Activated CD8-positive, alpha-beta memory T cell treated with anti-CD3 and anti-CD28 coated beads for 36 hours (primary cell): Measurements from ENCODE around the gene AMBP. TPM values are rescaled to one million over a fixed set of nuclear protein-coding genes. Genes with fewer than 3 reads are reported as not detected.

Experiments
- CTCF ChIA-PET: fragments of 350-600 bp; sonication (Branson Sonifier 250); formaldehyde crosslinking; loops from one replicate; lab custom pipeline; 2021; ENCODE audit warnings: antibody characterized with exemption; lab: Charles Lee
- POLR2A ChIA-PET: fragments of 350-600 bp; sonication (Branson Sonifier 250); formaldehyde crosslinking; loops from one replicate; lab custom pipeline; 2021; ENCODE audit warnings: antibody characterized with exemption; lab: Charles Lee
- total RNA-seq, 2 experiments: library from RNA; stranded (reverse); gene quantifications; one replicate each; pipeline ENCODE4 v1.2.3, GENCODE V29; 2021

Gene AMBP
- total RNA-seq, 2 experiments from 2014 or later, result not detected

DNA sequence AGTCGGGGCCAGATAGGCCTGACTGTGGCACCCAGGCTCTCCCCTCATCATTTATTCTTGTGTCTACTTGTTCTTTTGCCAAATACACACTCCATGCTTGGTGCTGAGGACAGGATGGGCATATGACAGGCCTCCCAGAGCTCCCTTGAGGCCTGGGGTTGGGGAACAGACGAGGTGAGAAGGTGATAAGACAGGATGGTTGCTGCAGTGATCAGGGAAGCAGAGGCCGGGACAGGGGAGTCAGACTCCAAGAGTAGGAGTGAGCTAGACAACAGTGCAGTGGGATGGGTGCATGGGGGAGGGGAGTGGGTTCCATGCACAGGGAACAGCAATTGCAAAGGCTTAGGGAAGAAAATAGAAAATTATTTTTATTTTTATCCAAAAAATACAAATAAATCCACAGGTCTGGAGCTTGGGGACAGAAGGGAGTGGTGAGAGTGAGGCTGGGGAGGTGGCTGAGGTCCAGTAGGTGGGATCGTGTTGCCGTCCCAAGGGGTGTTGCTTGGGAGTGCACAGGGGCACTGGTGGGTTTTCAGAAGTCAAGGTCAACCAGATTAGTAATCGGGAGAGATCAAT is 3.4 kb upstream of the AMBP start:
- ChIA-PET POLR2A (no interaction called here), CTCF (interaction anchor here (1.1 to 3.0 kb wide), 9 partner anchors 10 to 223 kb away, joined by 3 to 25 read pairs (median 5); partner anchors contain the start of genes COL27A1 and KIF12)

DNA sequence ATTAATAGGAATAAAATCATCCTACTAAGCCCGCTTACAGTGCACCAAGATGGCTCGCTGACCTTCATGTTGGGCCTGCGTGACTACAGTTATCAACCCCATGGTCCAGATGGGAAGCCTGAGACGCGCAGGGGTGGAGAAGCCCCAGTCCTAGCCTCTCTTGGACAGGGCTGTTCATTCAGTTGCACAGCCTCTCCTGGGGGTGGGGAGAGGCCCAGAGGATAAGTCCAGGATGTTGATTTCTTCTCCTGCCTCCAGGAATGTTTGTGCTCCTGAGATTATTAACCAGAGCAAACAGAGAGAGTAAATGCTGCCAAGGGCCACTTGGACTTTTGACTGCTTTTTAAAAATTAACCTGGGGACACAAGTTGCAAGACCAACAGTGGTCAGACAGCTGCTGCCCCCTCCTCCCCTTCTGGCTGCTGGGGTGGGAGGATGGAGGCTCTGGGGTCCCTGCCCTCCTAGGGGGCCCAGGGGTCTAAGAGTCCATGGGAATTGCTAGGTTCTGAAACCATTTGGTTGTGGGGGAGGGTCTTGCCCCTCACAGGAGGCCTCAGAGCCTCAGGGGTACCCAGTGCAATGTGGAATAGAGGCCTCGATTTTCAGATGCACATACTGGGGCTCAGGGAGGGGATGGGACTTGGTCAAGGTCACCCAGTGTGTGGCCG is 2.8 kb upstream of the AMBP start:
- CTCF ChIA-PET, result interaction anchor here (1.9 kb wide), 1 partner anchor 27 kb away, joined by 5 read pairs; no protein-coding TSS in a partner anchor
- POLR2A ChIA-PET, result no interaction called here

DNA sequence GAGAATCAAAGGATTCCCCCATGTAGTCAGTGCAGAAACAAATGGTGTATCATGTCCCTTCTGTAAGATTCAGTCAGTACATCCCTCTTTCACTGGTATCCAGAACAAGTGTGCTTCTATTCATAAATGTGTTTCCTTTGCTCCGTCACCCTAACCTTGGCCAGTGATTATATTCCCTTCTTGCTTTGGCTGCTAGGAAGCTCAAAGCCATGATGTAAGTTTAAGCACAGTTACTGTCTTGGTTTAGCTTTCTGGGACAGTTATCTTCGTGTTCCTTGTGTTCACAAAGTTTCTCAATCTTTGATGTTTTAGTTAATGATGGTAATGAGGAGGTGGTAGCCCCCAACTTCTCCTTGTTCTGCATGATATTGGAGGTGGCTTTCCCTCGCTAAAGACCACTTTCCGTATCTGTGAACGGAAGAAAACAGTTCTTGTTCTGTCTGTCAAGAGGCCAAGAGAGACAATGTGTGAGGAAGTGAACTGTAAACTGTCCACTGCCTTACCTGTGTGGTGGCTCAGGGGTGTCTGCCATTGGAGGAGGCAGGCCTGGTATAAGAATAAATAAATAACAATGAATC is 2.2 kb upstream of the AMBP start:
- ChIA-PET POLR2A (no interaction called here), CTCF (no interaction called here)

DNA sequence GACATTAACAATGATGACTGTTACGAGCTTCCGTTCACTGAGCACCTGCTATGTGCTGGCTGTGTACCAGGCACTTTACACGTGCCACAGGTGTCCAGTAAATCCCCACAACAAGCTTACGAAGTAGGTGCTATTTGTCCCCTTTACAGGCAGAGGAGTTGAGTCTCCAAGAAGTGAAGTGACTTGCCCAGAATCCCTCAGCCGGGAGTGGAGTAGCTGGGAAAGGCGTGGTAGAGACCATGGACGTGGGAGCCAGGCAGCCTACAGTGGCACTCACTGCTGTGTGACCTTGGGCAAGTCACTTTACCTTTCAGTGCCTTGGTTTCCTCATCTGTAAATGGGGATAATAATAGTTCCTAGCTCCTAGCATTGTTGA is 669 bp upstream of the AMBP start:
- POLR2A ChIA-PET, result no interaction called here
- CTCF ChIA-PET, result interaction anchor here (1.2 kb wide), 1 partner anchor 213 kb away, joined by 3 read pairs; no protein-coding TSS in a partner anchor

DNA sequence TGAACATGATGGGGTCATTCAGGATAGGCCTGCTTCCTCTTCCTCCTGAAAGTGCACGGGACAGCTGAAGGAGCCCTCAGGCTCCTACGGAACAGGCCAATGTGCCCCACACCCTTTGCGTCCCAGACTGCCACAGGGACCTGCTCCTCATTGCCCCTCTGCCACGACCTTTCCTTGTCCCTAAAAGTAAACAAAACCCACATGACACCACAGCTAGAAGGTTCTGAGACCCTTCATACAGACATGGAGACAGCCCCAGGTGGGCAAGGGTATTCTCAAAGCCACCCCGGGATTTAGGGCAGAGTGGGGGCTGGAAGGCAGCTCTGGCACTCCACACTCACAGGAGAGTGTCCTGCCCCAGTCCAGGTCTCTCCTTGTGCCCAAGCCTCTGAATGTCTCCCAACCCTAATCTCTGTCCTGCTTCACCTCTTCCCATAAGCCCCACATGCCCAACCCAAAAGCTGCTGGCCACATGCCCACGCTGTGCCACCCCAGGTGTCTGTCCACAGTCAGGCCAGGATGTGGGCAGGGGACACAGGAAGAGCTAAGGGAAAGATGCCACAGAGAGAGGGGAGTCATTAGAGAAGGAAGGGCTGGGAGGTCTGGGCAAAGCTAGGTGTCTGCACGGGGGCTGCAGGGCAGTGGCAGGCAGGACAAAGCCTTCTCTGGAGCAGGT is 800 bp downstream of the AMBP start:
- ChIA-PET CTCF (interaction anchor here (1.2 kb wide), 1 partner anchor 214 kb away, joined by 3 read pairs; no protein-coding TSS in a partner anchor), POLR2A (no interaction called here)

DNA sequence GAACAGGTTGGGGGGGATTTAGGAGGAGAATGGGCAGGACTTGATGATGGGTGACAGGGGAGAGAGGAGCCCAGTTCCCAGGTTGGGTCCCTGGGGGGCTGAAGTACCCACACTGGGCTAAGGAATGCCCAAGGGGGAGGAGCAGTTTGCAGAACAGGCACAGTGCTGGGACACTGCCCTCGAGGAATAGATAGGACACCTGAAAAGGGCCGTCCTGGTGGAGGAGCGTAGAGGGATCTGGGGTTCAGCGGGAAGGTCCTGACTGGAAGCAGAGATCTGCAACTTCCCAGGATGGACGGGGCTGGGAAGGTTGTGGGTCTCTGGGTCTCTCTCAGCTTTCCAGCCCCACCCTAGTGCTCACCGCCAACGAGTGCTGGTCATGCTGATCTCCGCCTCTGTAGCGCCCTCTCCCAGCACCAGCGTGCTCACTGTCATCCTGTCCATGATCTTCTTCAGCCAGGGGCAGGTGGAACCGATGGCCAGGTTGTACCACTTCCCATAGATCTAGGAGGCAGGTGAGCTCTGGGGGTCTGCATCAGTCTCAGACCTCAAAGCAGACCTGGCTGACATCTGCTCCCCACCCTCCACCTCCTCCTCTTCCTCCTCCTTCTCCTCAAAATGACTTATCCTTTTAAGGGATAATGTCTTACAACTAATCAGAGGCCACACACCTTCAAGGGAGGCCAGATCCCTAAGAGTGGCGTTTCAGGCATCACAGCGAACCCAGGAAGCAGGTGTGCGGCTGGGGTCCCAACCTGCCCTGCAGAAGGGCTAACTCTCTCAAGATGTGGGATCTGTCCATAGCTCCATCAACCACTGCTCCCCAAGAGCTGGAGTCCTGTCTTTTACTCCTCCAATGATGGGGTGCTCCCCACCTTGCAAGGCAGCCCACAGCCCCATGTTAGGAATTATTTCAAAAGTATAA is 1.6 kb downstream of the AMBP start:
- POLR2A ChIA-PET, result no interaction called here
- CTCF ChIA-PET, result no interaction called here

DNA sequence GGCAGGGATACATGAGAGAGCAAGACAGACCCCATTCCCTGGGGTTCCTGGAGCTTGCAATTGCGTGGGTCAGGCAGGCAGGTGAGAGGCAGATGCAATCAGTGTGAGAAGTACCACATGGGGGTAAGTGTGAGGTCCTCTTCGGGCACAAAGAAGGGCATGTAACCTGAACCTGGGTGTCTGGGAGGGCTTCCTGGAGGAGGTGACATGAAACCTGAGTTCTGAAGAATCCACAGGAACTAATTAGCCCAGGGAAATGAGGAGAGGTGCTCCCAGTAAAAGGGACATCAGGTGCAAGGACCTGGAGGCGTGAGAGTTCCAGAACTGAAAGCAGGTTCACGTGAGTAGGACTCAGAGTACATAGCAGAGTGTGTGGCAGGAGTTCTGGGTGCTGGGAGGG is 2.5 kb downstream of the AMBP start:
- ChIA-PET CTCF (interaction anchor here (0.6 kb wide), 1 partner anchor 187 kb away, joined by 5 read pairs; no protein-coding TSS in a partner anchor), POLR2A (no interaction called here)

DNA sequence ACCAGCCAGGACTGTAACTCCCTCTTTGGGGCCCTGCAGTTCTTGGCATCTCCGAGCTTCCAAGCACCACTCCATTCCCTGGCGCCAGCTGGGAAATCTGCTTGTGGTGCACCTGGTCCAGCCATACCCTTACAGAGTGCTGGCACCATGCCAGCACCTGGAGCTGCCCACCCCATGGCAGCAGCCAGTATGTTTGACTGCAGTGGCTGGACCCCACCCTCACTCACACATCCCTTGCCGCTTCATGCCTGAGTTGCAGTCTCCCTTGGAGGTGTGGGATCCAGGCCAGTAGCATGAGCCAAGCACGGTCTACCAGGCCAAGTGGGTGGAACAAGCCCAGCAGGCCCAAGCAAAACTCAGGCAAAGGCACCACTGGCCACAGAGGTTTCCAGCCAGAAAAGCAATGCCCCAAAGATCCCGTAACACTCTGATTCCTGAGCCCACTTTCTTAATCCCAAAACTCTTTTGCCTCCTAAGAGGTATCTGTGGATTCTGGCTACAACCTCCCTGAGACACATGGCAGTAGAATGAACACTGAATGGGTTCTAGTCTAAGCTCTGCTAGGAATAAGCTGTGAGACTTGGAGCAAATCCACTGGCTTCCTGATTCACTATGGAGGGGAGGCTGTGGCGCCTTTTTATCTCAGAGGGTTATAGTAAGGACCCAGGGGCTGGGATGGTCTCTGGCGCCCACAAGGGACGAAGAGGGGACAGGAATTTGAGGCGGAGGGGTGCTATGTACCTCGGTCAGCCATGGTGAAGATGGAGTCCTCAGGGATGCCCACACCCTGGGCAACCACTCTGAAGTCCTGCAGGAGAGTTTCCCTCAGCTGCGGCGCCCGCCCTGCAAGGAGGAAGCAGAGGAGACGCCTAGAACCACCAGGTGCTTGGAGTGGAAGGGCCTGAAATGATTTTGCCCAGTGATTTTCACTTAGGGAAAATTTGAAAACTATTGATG is 5.6 kb downstream of the AMBP start:
- POLR2A ChIA-PET, result no interaction called here
- CTCF ChIA-PET, result interaction anchor here (1.2 to 1.7 kb wide), 2 partner anchors 10 to 12 kb away, joined by 4 to 5 read pairs; no protein-coding TSS in a partner anchor

DNA sequence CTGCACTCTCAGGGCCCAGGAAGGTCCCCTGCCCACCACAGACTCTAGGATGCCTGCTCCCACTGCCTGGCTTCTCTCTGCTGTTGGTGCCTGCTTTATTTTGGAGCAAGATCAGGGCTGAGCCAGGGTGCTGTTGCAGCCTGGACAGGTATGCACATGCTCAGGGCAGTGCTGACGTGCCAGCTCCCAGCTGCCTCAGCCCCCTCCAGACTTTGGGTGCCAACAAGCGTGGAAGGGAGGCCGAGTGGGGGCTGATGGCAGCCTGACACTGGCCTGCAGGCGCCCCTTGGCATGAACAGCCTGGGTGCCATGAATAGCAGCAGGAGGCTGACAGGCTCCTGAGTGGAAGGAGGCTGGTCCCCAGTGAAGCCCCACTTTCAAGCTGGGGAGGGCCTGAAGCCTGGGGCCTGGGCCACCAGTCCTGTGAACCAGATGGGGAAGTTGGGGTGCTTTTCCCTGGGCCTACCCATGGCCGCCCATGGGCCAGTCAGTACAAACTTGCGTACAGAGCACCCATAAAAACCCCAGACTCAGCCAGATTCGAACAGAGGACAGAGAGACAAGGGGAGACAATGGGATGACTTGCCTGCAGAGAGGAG is 6.8 kb downstream of the AMBP start:
- CTCF ChIA-PET, result interaction anchor here (1.2 kb wide), 1 partner anchor 11 kb away, joined by 4 read pairs; no protein-coding TSS in a partner anchor
- POLR2A ChIA-PET, result no interaction called here

DNA sequence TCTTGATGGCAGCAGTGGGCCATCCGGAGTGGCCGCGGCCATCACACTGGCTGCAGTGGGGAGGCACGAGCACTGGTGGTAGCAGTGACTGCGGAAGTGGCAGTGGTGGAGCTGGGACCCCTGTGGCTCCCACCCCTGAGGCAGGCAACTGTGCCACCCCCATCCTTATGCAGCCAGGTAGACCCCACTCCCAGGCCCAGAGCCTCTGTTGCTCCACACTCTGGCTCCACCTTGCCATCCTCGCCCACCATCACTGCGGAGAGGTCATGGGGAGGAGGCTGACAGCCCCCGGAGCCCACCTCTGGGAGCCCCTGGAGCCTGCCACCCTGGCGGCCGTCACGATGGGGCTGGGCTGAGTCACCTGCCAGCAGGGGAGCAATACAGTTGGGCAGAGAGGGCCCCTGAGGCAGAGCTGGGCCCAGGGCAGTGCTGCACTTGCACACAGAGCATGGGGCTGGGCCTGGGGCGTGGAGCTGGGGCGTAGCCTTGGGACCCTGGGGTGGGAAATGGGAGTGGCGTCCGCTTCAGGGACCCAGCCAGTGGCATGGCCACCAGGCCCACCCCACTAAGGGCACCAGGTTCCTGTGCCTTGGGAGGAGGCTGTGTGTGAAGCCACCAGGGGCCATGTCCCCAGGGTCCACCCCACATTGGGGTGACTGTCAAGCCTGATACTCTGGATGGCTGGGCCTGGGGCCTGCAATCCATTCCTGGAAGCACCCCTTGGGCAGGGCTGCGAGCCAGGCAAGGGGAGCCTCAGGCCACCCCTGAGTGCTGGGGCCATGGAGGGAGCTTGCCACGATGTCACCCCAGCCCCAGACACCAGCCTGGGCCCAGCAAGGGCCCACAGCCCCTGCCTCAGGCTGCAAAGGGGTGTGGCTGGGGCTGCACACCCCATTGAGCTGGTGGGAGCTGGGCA is 7.7 kb downstream of the AMBP start:
- POLR2A ChIA-PET, result no interaction called here
- CTCF ChIA-PET, result interaction anchor here (1.3 kb wide), 1 partner anchor 12 kb away, joined by 3 read pairs; no protein-coding TSS in a partner anchor

DNA sequence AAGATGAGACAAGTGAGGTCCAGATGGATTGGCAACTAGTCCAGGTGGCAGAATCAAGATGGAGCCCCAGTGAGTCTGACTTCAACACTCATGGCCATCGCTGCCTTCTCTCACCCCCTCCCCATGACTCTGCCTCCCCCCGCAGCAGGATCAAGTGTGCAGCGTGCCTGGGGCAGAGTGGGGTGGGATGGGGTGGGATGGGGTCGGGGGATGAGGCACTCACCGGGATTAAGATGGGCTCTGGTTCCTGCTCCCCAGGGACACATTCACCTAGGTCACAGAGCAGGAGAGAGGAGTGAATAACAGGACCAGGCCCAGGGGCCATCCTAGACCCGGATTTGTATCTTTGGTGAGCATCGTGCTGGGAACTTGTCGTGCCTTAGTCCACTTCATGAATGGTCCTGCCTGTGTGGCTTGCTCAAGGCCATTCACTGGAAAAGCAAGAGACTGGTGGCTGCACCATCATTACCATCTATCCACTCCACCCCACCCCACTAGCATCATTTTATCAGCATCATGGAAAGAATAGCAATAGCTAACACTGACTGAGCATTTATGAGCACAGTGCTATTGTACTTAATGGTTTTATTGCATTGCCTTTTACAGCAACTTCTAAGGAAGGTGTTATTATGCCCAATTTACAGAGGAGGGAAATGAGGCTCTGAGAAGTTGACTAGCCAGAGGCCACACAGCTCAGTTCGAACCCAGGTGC is 8.5 kb downstream of the AMBP start:
- POLR2A ChIA-PET, result no interaction called here
- CTCF ChIA-PET, result interaction anchor here (1.3 kb wide), 1 partner anchor 13 kb away, joined by 3 read pairs; no protein-coding TSS in a partner anchor

DNA sequence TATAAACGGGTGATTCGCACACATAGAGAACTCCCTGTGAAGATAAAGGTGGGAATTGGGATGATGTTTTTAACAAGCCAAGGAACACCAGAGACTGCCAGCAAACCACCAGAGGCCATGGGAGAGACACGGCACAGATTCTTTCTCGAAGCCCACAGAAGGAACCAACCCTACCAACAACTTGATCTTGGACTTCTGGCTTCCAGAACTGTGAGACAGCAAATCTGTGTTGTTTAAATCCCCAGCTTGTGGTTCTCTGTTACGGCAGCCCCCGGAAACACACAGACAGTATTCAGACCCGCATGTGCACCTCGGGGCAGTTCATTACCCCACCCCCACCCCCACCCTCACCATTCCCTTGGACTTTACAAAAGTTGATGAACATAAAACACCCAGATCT is 12.8 kb downstream of the AMBP start:
- CTCF ChIA-PET, result no interaction called here
- POLR2A ChIA-PET, result no interaction called here

DNA sequence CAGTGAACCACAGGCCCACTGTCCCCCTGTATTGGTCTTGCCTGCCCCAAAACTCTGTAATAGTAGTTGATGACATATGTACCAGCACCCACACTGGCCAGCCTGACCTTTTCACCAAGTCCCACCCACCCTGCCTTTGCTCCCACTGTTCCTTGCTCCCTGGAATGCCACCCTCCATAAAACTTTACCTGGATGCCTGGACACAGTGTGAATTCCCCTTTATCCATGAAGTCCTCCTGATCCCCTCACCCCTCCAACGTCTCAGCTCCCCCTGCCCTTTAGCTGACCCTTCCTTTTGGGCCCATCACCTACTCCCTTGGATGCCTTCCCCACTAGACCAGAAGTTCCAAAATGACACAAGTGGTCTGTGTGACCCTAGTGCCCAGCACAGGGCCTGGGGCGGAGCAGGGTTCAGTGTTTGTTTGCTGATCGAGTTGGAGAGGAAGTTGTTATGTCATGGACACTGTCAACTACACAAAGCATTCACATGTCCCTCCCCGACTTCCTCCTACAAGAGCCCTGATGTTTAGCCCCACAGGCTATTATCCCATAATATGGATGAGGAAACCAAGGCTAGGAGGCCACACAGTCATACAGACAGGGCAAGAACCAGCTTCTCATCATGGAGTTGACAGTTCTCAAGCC is 16.1 kb downstream of the AMBP start:
- CTCF ChIA-PET, result no interaction called here
- POLR2A ChIA-PET, result no interaction called here

DNA sequence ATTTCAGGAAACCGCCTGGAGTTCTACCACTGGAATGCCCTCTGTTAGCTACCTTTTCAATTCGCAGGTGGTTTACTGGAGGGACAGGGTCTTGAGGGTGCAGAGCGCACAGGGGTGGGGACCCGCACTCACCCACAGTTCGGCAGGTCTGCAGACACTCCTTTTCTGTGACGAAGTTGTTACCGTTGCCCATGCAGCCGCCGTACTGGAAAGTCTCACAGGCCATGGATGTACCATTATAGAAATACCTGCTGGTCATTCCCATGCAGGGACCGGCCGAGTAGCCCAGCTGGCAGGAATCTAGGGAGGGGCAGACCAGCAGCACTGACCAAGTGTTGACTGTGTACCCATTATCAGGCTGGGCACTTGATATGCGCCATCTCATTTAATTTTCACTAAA is 16.8 kb downstream of the AMBP start:
- POLR2A ChIA-PET, result no interaction called here
- CTCF ChIA-PET, result no interaction called here

DNA sequence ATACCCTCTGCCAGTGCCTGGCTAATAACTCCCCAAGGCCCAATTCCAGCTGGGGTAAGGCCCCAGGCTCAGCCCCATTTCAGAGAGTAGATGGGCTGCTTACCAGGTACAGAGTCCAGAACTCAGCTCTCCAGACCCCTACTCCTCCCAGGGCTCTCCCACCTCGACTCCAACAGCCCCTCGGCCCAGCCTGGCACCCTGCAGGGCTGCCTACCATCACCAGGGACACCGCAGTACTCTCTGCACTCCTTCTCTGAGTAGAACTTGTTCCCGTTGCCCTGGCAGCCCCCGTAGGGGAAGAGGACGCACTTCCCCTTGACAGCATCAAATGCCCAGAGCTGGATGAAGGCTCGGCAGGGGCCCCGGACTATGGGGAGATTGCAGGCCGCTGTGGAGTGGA is 17.4 kb downstream of the AMBP start:
- CTCF ChIA-PET, result no interaction called here
- POLR2A ChIA-PET, result no interaction called here
